ACHN (cell line): Measurements from ENCODE around the gene POMP.

Source experiments
- DNase-seq: peaks from one replicate; pipeline ENCODE4 v3.0.0-alpha.2; 2015
- in situ Hi-C: cut with HindIII; loops from 2 replicates; pipeline ENCODE4 v1.10.0; 2017; ENCODE audit warnings: low sequenced_read_pairs, low pct_ligation_motif_present, low pct_unique_long_range_greater_than_20kb

POMP gene

GRCh38 chr13:28719227-28720055 is 60.5 kb downstream of the POMP start:
- DNase-seq = no peak
- in situ Hi-C loops = no loop called here

GRCh38 chr13:28723806-28724205 is 64.9 kb downstream of the POMP start:
- in situ Hi-C loops = no loop called here
- DNase-seq = no peak

GRCh38 chr13:28725046-28725610 is 66.2 kb downstream of the POMP start:
- DNase-seq = no peak
- in situ Hi-C loops = no loop called here
